SK-N-SH (cell line): ENCODE measurements around the gene CEP120. TPM values are rescaled to one million over a fixed set of nuclear protein-coding genes. Genes with fewer than 3 reads are reported as not detected.

Source experiments
- CTCF ChIA-PET: fragments of 300-600, 350-600 bp; formaldehyde crosslinking; extraction: SDS; loops from one replicate; lab custom pipeline; 2021; lab: Yijun Ruan, JAX
- POLR2A ChIA-PET: fragments of 350-600 bp; sonication (Branson Sonifier 250); formaldehyde crosslinking; extraction: SDS; loops from one replicate; lab custom pipeline; 2020; ENCODE audit warnings: antibody characterized with exemption, inconsistent platforms; lab: Yijun Ruan, JAX
- DNase-seq: peaks from one replicate; pipeline ENCODE4 v3.0.0; 2012
- H2AFZ ChIP-seq: fragments of 200-600 bp; sonication (generic); 2 replicates; pipeline ENCODE4 v1.8.1; 2016; ENCODE audit warnings: antibody characterized with exemption, mild to moderate bottlenecking, low read depth
- H3F3A ChIP-seq: fragments of 200-600 bp; sonication (generic); replicated peaks from 2 replicates; pipeline ENCODE3; 2016; ENCODE audit warnings: antibody characterized with exemption, mild to moderate bottlenecking; ENCODE audit not compliant: insufficient read depth
- H3K27ac ChIP-seq, 2 experiments: fragments of 200-500 bp in 1 of 2; fragments of 200-600 bp in 1 of 2; sonication (Bioruptor generic) in 1 of 2; sonication (generic), shearing (Covaris generic) in 1 of 2; 2 replicates each; pipeline versions ENCODE4 v1.5.1 to v1.6.1; 2014 to 2016; ENCODE audit warnings: low read depth in 2 of 2, inconsistent platforms in 1 of 2, low read length in 1 of 2, mild to moderate bottlenecking in 1 of 2, mixed read lengths in 1 of 2
- H3K27me3 ChIP-seq: fragments of 200-600 bp; sonication (generic), shearing (Covaris generic); 2 replicates; pipeline ENCODE4 v1.6.1; 2016; ENCODE audit warnings: mixed run types; ENCODE audit not compliant: insufficient read depth
- H3K36me3 ChIP-seq, 2 experiments: fragments of 200-500 bp in 1 of 2; fragments of 200-600 bp in 1 of 2; sonication (Bioruptor generic) in 1 of 2; sonication (generic) in 1 of 2; replicated peaks in 1 of 2; 2 replicates each; pipeline versions ENCODE3 to v1.5.1; 2014 to 2016; ENCODE audit warnings: low read length in 1 of 2, mild to moderate bottlenecking in 1 of 2; ENCODE audit not compliant: insufficient read depth in 2 of 2, control insufficient read depth in 1 of 2
- H3K4me1 ChIP-seq, 2 experiments: fragments of 200-500 bp in 1 of 2; fragments of 200-600 bp in 1 of 2; sonication (Bioruptor generic) in 1 of 2; sonication (generic), shearing (Covaris generic) in 1 of 2; 2 replicates each; pipeline versions ENCODE4 v1.5.1 to v1.6.1; 2014 to 2016; ENCODE audit warnings: low read depth in 1 of 2, low read length in 1 of 2, mixed run types in 1 of 2; ENCODE audit not compliant: insufficient read depth in 2 of 2, control insufficient read depth in 1 of 2
- H3K4me2 ChIP-seq: fragments of 200-600 bp; sonication (generic), shearing (Covaris generic); 2 replicates; pipeline ENCODE4 v1.6.1; 2017; ENCODE audit warnings: mixed run types
- H3K4me3 ChIP-seq, 2 experiments: fragments of 200-500 bp in 1 of 2; fragments of 200-600 bp in 1 of 2; sonication (Bioruptor generic) in 1 of 2; sonication (generic), shearing (Covaris generic) in 1 of 2; 2 replicates each; pipeline versions ENCODE4 v1.5.1 to v1.8.1; 2014 to 2016; ENCODE audit warnings: low read depth in 2 of 2, inconsistent platforms in 1 of 2, low read length in 1 of 2, mild to moderate bottlenecking in 1 of 2, mixed read lengths in 1 of 2, moderate library complexity in 1 of 2
- H3K79me2 ChIP-seq: fragments of 200-600 bp; sonication (generic); 2 replicates; pipeline ENCODE4 v1.8.1; 2017; ENCODE audit warnings: mild to moderate bottlenecking; ENCODE audit not compliant: insufficient read depth
- H3K9ac ChIP-seq: fragments of 200-600 bp; sonication (generic); 2 replicates; pipeline ENCODE4 v1.6.1; 2017; ENCODE audit warnings: mixed run types
- H3K9me2 ChIP-seq: fragments of 200-600 bp; sonication (generic); 2 replicates; pipeline ENCODE4 v1.6.1; 2017; ENCODE audit warnings: mixed run types
- H3K9me3 ChIP-seq: fragments of 200-600 bp; sonication (generic); 2 replicates; pipeline ENCODE4 v1.6.1; 2017; ENCODE audit warnings: mixed run types, mild to moderate bottlenecking, moderate library complexity
- H4K20me1 ChIP-seq: fragments of 200-600 bp; sonication (generic); 2 replicates; pipeline ENCODE4 v1.6.1; 2017; ENCODE audit warnings: mild to moderate bottlenecking, mixed run types; ENCODE audit not compliant: insufficient read depth
- EP300 ChIP-seq, 2 experiments: IDR thresholded peaks; 2 replicates each; pipeline versions ENCODE4 v1.4.0 to v1.6.1; 2012; ENCODE audit warnings: borderline replicate concordance in 1 of 2, low read depth in 1 of 2, low read length in 1 of 2
- EZH2phosphoT487 ChIP-seq: fragments of 200-600 bp; sonication (generic); IDR thresholded peaks from 2 replicates; pipeline ENCODE4 v1.6.1; 2017; ENCODE audit warnings: low read depth, mixed run types, mild to moderate bottlenecking, antibody characterized with exemption, moderate library complexity, borderline replicate concordance
- FOXM1 ChIP-seq: IDR thresholded peaks from 2 replicates; pipeline ENCODE4 v1.4.0; 2012; ENCODE audit warnings: low read depth, mild to moderate bottlenecking
- GATA2 ChIP-seq: sonication (generic); formaldehyde crosslinking; IDR thresholded peaks from 2 replicates; pipeline ENCODE4 v1.5.0; 2020; ENCODE audit warnings: mild to moderate bottlenecking, missing genetic modification reagents
- NRF1 ChIP-seq: IDR thresholded peaks from 2 replicates; pipeline ENCODE4 v1.6.1; 2012; ENCODE audit warnings: low read depth, mild to moderate bottlenecking, low read length
- PBX3 ChIP-seq: IDR thresholded peaks from 2 replicates; pipeline ENCODE4; 2012
- POLR2AphosphoS5 ChIP-seq: IDR thresholded peaks from 2 replicates; pipeline ENCODE4 v1.6.1; 2012; ENCODE audit warnings: low read depth, low read length
- RAD21 ChIP-seq: IDR thresholded peaks from 2 replicates; pipeline ENCODE4 v1.6.1; 2012; ENCODE audit warnings: mild to moderate bottlenecking, low read length
- RCOR1 ChIP-seq: fragments of 150-350 bp; IDR thresholded peaks from 2 replicates; pipeline ENCODE4 v1.6.1; 2017; ENCODE audit warnings: antibody characterized with exemption, low read length
- RXRA ChIP-seq: IDR thresholded peaks from 2 replicates; pipeline ENCODE4 v1.4.0; 2012; ENCODE audit warnings: low read depth, mild to moderate bottlenecking, borderline replicate concordance
- SIN3A ChIP-seq: IDR thresholded peaks from 2 replicates; pipeline ENCODE4 v1.6.1; 2012; ENCODE audit warnings: low read depth, mild to moderate bottlenecking, low read length, moderate library complexity, borderline replicate concordance
- SMC3 ChIP-seq: IDR thresholded peaks from 2 replicates; pipeline ENCODE4 v1.6.1; 2012; ENCODE audit warnings: low read depth, low read length, improper control_type of control experiment
- TAF1 ChIP-seq: IDR thresholded peaks from 2 replicates; pipeline ENCODE4 v1.6.1; 2012; ENCODE audit warnings: low read depth, mild to moderate bottlenecking, low read length, moderate library complexity, borderline replicate concordance
- TCF12 ChIP-seq: IDR thresholded peaks from 2 replicates; pipeline ENCODE4 v1.4.0; 2012
- USF1 ChIP-seq: IDR thresholded peaks from 2 replicates; pipeline ENCODE4 v1.4.0; 2012; ENCODE audit warnings: low read depth, borderline replicate concordance
- YY1 ChIP-seq: IDR thresholded peaks from 2 replicates; pipeline ENCODE4 v1.4.0; 2012; ENCODE audit warnings: low read depth, mild to moderate bottlenecking
- ZBTB33 ChIP-seq: IDR thresholded peaks from 2 replicates; pipeline ENCODE4 v1.4.0; 2012; ENCODE audit warnings: low read depth, borderline replicate concordance
- WGBS: methylation state at CpG from one replicate; pipeline ENCODE4 v1.1.6; 2017; ENCODE audit warnings: low lambda C conversion rate; 5-methylcytosine and 5-hydroxymethylcytosine counted together
- polyA plus RNA-seq, 3 experiments: library from polyadenylated mRNA; depleted of rRNA; stranded (reverse); fragments of >200 nt; gene quantifications; 2 replicates each; pipeline ENCODE4 v1.2.3, GENCODE V29; 2012
- TF ChIP-seq, protein P1 (sequence below): fragments of 200-600 bp; sonication (generic); IDR thresholded peaks from 2 replicates; pipeline ENCODE4 v1.6.1; 2017; ENCODE audit warnings: antibody characterized with exemption, mild to moderate bottlenecking, moderate library complexity
- TF ChIP-seq, protein P2 (sequence below): IDR thresholded peaks from 2 replicates; pipeline ENCODE4 v1.4.0; 2012; ENCODE audit warnings: low read depth
- TF ChIP-seq, protein P3 (sequence below): IDR thresholded peaks from 2 replicates; pipeline ENCODE4 v1.6.1; 2012; ENCODE audit warnings: mild to moderate bottlenecking, low read depth, low read length, moderate library complexity

CEP120 gene
- polyA plus RNA-seq, 1 of the 3 experiments (the other 2 are of a cell fraction): 5.0 TPM

GRCh38 chr5:123358304-123358703 lies 64.9 kb downstream of the CEP120 start:
- Histone ChIP-seq H3K9me2 (no peaks in the 10 kb centered on the region), H3K79me2 (no peaks in the 10 kb centered on the region), H3K4me2 (no peak overlapping the region), H3K27ac (no peak overlapping the region), H3K9ac (no peak overlapping the region), H3K9me3 (no peaks in the 10 kb centered on the region), H3K27me3 (no peaks in the 10 kb centered on the region), H3F3A (no peaks in the 10 kb centered on the region), H3K36me3 (peaks cover 29 to 39% of the 10 kb centered on the region in 2 experiments), H3K4me1 (no peaks in the 10 kb centered on the region; a peak in 1 of 4 replicates), H4K20me1 (no peaks in the 10 kb centered on the region), H2AFZ (no peak overlapping the region), H3K4me3 (no peak overlapping the region)
- TF ChIP-seq YY1: no peak
- TF ChIP-seq USF1: no peak
- TF ChIP-seq RXRA: no peak
- TF ChIP-seq GATA2 (CRISPR knock-in tag): no peak
- TF ChIP-seq PBX3: no peak
- no peak for TF ChIP-seq SMC3
- TF ChIP-seq, protein P1, sequence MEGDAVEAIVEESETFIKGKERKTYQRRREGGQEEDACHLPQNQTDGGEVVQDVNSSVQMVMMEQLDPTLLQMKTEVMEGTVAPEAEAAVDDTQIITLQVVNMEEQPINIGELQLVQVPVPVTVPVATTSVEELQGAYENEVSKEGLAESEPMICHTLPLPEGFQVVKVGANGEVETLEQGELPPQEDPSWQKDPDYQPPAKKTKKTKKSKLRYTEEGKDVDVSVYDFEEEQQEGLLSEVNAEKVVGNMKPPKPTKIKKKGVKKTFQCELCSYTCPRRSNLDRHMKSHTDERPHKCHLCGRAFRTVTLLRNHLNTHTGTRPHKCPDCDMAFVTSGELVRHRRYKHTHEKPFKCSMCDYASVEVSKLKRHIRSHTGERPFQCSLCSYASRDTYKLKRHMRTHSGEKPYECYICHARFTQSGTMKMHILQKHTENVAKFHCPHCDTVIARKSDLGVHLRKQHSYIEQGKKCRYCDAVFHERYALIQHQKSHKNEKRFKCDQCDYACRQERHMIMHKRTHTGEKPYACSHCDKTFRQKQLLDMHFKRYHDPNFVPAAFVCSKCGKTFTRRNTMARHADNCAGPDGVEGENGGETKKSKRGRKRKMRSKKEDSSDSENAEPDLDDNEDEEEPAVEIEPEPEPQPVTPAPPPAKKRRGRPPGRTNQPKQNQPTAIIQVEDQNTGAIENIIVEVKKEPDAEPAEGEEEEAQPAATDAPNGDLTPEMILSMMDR: no peak
- no peak for TF ChIP-seq SIN3A
- no peak for TF ChIP-seq ZBTB33
- no peak for TF ChIP-seq TAF1
- no peak for TF ChIP-seq POLR2AphosphoS5
- TF ChIP-seq NRF1: no peak
- TF ChIP-seq, protein P2, sequence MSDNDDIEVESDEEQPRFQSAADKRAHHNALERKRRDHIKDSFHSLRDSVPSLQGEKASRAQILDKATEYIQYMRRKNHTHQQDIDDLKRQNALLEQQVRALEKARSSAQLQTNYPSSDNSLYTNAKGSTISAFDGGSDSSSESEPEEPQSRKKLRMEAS: no peak
- TF ChIP-seq RAD21: no peak
- TF ChIP-seq, protein P3, sequence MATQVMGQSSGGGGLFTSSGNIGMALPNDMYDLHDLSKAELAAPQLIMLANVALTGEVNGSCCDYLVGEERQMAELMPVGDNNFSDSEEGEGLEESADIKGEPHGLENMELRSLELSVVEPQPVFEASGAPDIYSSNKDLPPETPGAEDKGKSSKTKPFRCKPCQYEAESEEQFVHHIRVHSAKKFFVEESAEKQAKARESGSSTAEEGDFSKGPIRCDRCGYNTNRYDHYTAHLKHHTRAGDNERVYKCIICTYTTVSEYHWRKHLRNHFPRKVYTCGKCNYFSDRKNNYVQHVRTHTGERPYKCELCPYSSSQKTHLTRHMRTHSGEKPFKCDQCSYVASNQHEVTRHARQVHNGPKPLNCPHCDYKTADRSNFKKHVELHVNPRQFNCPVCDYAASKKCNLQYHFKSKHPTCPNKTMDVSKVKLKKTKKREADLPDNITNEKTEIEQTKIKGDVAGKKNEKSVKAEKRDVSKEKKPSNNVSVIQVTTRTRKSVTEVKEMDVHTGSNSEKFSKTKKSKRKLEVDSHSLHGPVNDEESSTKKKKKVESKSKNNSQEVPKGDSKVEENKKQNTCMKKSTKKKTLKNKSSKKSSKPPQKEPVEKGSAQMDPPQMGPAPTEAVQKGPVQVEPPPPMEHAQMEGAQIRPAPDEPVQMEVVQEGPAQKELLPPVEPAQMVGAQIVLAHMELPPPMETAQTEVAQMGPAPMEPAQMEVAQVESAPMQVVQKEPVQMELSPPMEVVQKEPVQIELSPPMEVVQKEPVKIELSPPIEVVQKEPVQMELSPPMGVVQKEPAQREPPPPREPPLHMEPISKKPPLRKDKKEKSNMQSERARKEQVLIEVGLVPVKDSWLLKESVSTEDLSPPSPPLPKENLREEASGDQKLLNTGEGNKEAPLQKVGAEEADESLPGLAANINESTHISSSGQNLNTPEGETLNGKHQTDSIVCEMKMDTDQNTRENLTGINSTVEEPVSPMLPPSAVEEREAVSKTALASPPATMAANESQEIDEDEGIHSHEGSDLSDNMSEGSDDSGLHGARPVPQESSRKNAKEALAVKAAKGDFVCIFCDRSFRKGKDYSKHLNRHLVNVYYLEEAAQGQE: no peak
- TF ChIP-seq EZH2phosphoT487: no peak
- TF ChIP-seq RCOR1: no peak
- TF ChIP-seq TCF12: no peak
- TF ChIP-seq EP300 (IDR thresholded peaks at IDR 0.05; ENCODE audit: borderline replicate concordance in 1 of 2, low read depth in 1 of 2, low read length in 1 of 2): no peak
- no peak for TF ChIP-seq FOXM1
- no peak for DNase-seq
- CTCF ChIA-PET: interaction anchor here (1.3 kb wide), 1 partner anchor 13 kb away, joined by 6 read pairs; no protein-coding TSS in a partner anchor
- POLR2A ChIA-PET: no interaction called here
- WGBS: 87% methylated on average over 1 of the region's 1 CpG
